ENCODE results near the gene RAET1L. TPM values are rescaled to one million over a fixed set of nuclear protein-coding genes. Genes with fewer than 3 reads are reported as not detected.

RAET1L gene
- total and polyA plus RNA-seq, 2 experiments from 2014 or later, result not detected

- Histone ChIP-seq H3K4me1 (ENCODE audit: insufficient read depth) (no peaks in the 10 kb centered on the region), H3K27me3 (ENCODE audit: insufficient read depth) (peaks cover 85% of the 10 kb centered on the region), H3K4me3 (peak overlapping the region; percentile 88), H3K36me3 (ENCODE audit: insufficient read depth) (no peaks in the 10 kb centered on the region), H3K4me2 (peak overlapping the region; percentile 85), H3K27ac (ENCODE audit: low read depth) (no peak overlapping the region), H3K9me2 (ENCODE audit: insufficient read depth) (no peaks in the 10 kb centered on the region), H3K79me2 (replicated peaks; ENCODE audit: insufficient read depth) (no peaks in the 10 kb centered on the region), H4K20me1 (replicated peaks; ENCODE audit: insufficient read depth) (no peaks in the 10 kb centered on the region; the same call in 1 of the 2 replicates), H3F3A (replicated peaks; ENCODE audit: low read depth) (no peaks in the 10 kb centered on the region), H2AFZ (peak overlapping the region; percentile 97)
- peaks cover 68% of the 10 kb centered on the region for H3K27me3 Mint-ChIP-seq (ENCODE audit: insufficient read depth, low read depth, poor library complexity)
- H3K36me3 Mint-ChIP-seq (ENCODE audit: low read depth), result peaks cover 3% of the 10 kb centered on the region; the same call in 1 of the 3 replicates
- ATAC-seq, result no peak
- no peaks in the 10 kb centered on the region; the same call in 2 of the 3 replicates for H3K9me3 Mint-ChIP-seq
- TF ChIP-seq EZH2 (IDR thresholded peaks at IDR 0.05; ENCODE audit: low read depth, unreplicated experiment) (no peak), REST (IDR thresholded peaks at IDR 0.05; ENCODE audit: unreplicated experiment) (no peak), ZNF114 (CRISPR knock-in tag; IDR thresholded peaks at IDR 0.05) (no peak), CREB1 (CRISPR knock-in tag; IDR thresholded peaks at IDR 0.05; ENCODE audit: low read depth) (no peak), POLR2AphosphoS5 (IDR thresholded peaks at IDR 0.05; ENCODE audit: low read depth) (no peak), ZNF331 (CRISPR knock-in tag; IDR thresholded peaks at IDR 0.05; ENCODE audit: low read depth) (no peak), STAT1 (IDR thresholded peaks at IDR 0.05; ENCODE audit: unreplicated experiment) (no peak), EZH2phosphoT487 (IDR thresholded peaks at IDR 0.05; ENCODE audit: unreplicated experiment) (no peak), JUNB (IDR thresholded peaks at IDR 0.05; ENCODE audit: unreplicated experiment) (no peak), NANOG (IDR thresholded peaks at IDR 0.05; ENCODE audit: borderline replicate concordance) (no peak), ETS1 (IDR thresholded peaks at IDR 0.05) (no peak)
- TF ChIP-seq, protein P1, sequence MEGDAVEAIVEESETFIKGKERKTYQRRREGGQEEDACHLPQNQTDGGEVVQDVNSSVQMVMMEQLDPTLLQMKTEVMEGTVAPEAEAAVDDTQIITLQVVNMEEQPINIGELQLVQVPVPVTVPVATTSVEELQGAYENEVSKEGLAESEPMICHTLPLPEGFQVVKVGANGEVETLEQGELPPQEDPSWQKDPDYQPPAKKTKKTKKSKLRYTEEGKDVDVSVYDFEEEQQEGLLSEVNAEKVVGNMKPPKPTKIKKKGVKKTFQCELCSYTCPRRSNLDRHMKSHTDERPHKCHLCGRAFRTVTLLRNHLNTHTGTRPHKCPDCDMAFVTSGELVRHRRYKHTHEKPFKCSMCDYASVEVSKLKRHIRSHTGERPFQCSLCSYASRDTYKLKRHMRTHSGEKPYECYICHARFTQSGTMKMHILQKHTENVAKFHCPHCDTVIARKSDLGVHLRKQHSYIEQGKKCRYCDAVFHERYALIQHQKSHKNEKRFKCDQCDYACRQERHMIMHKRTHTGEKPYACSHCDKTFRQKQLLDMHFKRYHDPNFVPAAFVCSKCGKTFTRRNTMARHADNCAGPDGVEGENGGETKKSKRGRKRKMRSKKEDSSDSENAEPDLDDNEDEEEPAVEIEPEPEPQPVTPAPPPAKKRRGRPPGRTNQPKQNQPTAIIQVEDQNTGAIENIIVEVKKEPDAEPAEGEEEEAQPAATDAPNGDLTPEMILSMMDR (conservative IDR thresholded peaks at IDR 0.05; ENCODE audit: low read depth in 2 of 2), result no peak
- TF ChIP-seq, protein P2, sequence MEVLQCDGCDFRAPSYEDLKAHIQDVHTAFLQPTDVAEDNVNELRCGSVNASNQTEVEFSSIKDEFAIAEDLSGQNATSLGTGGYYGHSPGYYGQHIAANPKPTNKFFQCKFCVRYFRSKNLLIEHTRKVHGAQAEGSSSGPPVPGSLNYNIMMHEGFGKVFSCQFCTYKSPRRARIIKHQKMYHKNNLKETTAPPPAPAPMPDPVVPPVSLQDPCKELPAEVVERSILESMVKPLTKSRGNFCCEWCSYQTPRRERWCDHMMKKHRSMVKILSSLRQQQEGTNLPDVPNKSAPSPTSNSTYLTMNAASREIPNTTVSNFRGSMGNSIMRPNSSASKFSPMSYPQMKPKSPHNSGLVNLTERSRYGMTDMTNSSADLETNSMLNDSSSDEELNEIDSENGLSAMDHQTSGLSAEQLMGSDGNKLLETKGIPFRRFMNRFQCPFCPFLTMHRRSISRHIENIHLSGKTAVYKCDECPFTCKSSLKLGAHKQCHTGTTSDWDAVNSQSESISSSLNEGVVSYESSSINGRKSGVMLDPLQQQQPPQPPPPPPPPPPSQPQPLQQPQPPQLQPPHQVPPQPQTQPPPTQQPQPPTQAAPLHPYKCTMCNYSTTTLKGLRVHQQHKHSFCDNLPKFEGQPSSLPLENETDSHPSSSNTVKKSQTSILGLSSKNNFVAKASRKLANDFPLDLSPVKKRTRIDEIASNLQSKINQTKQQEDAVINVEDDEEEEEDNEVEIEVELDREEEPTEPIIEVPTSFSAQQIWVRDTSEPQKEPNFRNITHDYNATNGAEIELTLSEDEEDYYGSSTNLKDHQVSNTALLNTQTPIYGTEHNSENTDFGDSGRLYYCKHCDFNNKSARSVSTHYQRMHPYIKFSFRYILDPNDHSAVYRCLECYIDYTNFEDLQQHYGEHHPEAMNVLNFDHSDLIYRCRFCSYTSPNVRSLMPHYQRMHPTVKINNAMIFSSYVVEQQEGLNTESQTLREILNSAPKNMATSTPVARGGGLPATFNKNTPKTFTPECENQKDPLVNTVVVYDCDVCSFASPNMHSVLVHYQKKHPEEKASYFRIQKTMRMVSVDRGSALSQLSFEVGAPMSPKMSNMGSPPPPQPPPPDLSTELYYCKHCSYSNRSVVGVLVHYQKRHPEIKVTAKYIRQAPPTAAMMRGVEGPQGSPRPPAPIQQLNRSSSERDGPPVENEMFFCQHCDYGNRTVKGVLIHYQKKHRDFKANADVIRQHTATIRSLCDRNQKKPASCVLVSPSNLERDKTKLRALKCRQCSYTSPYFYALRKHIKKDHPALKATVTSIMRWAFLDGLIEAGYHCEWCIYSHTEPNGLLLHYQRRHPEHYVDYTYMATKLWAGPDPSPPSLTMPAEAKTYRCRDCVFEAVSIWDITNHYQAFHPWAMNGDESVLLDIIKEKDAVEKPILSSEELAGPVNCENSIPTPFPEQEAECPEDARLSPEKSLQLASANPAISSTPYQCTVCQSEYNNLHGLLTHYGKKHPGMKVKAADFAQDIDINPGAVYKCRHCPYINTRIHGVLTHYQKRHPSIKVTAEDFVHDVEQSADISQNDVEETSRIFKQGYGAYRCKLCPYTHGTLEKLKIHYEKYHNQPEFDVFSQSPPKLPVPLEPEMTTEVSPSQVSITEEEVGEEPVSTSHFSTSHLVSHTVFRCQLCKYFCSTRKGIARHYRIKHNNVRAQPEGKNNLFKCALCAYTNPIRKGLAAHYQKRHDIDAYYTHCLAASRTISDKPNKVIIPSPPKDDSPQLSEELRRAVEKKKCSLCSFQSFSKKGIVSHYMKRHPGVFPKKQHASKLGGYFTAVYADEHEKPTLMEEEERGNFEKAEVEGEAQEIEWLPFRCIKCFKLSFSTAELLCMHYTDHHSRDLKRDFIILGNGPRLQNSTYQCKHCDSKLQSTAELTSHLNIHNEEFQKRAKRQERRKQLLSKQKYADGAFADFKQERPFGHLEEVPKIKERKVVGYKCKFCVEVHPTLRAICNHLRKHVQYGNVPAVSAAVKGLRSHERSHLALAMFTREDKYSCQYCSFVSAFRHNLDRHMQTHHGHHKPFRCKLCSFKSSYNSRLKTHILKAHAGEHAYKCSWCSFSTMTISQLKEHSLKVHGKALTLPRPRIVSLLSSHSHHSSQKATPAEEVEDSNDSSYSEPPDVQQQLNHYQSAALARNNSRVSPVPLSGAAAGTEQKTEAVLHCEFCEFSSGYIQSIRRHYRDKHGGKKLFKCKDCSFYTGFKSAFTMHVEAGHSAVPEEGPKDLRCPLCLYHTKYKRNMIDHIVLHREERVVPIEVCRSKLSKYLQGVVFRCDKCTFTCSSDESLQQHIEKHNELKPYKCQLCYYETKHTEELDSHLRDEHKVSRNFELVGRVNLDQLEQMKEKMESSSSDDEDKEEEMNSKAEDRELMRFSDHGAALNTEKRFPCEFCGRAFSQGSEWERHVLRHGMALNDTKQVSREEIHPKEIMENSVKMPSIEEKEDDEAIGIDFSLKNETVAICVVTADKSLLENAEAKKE (CRISPR knock-in tag; IDR thresholded peaks at IDR 0.05), result no peak
- peak overlapping the region; percentile 93 for H3K4me3 Mint-ChIP-seq
- H3K4me1 Mint-ChIP-seq, result peaks cover 7% of the 10 kb centered on the region
- H3K27ac Mint-ChIP-seq, result no peak overlapping the region
- no peak for DNase-seq (ENCODE audit: low spot score)
Measured at GRCh38 chr6:150005761-150006651, 19.3 kb downstream of the RAET1L start.

Data from GM23338 (cell line).